Endothelial cell (in vitro differentiated cells): ENCODE data around the gene KMT2C. TPM values are rescaled to one million over a fixed set of nuclear protein-coding genes. Genes with fewer than 3 reads are reported as not detected.
A peak's percentile ranks its signal among the peaks of the same experiment; 100 is the strongest.
"Not testable (repeated sequence)": the region's sequence is repeated elsewhere in the genome, so short reads cannot be mapped to it uniquely, and the experiment has no call there.

Experiments
- DNase-seq: peaks from one replicate; pipeline ENCODE4 v3.0.0; 2021; ENCODE audit warnings: low spot score
- H3K27ac Mint-ChIP-seq: one replicate; pipeline ENCODE4 v1.8.0; 2021; ENCODE audit warnings: mixed read lengths, inconsistent platforms; ENCODE audit not compliant: unreplicated experiment
- H3K27me3 Mint-ChIP-seq: one replicate; pipeline ENCODE4 v1.8.0; 2021; ENCODE audit warnings: mild to moderate bottlenecking, moderate library complexity, mixed read lengths, inconsistent platforms; ENCODE audit not compliant: unreplicated experiment
- H3K36me3 Mint-ChIP-seq: one replicate; pipeline ENCODE4 v1.8.0; 2021; ENCODE audit warnings: mild to moderate bottlenecking, low read depth, mixed read lengths, inconsistent platforms; ENCODE audit not compliant: unreplicated experiment
- H3K4me1 Mint-ChIP-seq: one replicate; pipeline ENCODE4 v1.8.0; 2021; ENCODE audit warnings: mild to moderate bottlenecking, mixed read lengths, inconsistent platforms; ENCODE audit not compliant: unreplicated experiment
- H3K4me3 Mint-ChIP-seq: one replicate; pipeline ENCODE4 v1.8.0; 2021; ENCODE audit warnings: mild to moderate bottlenecking, mixed read lengths, inconsistent platforms; ENCODE audit not compliant: unreplicated experiment
- H3K9me3 Mint-ChIP-seq: one replicate; pipeline ENCODE4 v1.8.0; 2021; ENCODE audit warnings: mixed read lengths, inconsistent platforms; ENCODE audit not compliant: unreplicated experiment
- total RNA-seq: library from RNA; stranded (reverse); fragmentation: NEBNext Ultra II Directional; extraction: Animal tissue kit (Norgen Biotek cat#: 25700); gene quantifications from one replicate; pipeline ENCODE4 v1.2.1, GENCODE V29; 2021; ENCODE audit not compliant: unreplicated experiment
- TF ChIP-seq, protein P1 (sequence below): fragments of 200-600 bp; sonication (generic); IDR thresholded peaks from one replicate; pipeline ENCODE4 v1.5.0; 2021; ENCODE audit warnings: antibody characterized with exemption; ENCODE audit not compliant: unreplicated experiment

Gene KMT2C
- total RNA-seq, 1 donor from 2014 or later: 59.8 TPM

- Mint-ChIP-seq H3K27ac (no peak overlapping the region), H3K9me3 (peaks cover 2% of the 10 kb centered on the region), H3K36me3 (no peaks in the 10 kb centered on the region), H3K4me1 (no peaks in the 10 kb centered on the region), H3K27me3 (no peaks in the 10 kb centered on the region), H3K4me3 (no peak overlapping the region)
- TF ChIP-seq, protein P1, sequence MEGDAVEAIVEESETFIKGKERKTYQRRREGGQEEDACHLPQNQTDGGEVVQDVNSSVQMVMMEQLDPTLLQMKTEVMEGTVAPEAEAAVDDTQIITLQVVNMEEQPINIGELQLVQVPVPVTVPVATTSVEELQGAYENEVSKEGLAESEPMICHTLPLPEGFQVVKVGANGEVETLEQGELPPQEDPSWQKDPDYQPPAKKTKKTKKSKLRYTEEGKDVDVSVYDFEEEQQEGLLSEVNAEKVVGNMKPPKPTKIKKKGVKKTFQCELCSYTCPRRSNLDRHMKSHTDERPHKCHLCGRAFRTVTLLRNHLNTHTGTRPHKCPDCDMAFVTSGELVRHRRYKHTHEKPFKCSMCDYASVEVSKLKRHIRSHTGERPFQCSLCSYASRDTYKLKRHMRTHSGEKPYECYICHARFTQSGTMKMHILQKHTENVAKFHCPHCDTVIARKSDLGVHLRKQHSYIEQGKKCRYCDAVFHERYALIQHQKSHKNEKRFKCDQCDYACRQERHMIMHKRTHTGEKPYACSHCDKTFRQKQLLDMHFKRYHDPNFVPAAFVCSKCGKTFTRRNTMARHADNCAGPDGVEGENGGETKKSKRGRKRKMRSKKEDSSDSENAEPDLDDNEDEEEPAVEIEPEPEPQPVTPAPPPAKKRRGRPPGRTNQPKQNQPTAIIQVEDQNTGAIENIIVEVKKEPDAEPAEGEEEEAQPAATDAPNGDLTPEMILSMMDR: no peak
- DNase-seq: no peak
These were observed 41.3 kb upstream of the KMT2C start for GRCh38 chr7:152477079-152477478.

- Mint-ChIP-seq H3K4me1 (no peaks in the 10 kb centered on the region), H3K36me3 (peaks cover under 1% of the 10 kb centered on the region), H3K27me3 (no peaks in the 10 kb centered on the region)
These were observed 40.7 kb upstream of the KMT2C start for GRCh38 chr7:152476551-152476950.

GRCh38 chr7:152471023-152471620 is 35.3 kb upstream of the KMT2C start:
- not testable (repeated sequence) for H3K4me1 Mint-ChIP-seq, H3K27me3 Mint-ChIP-seq, DNase-seq, H3K36me3 Mint-ChIP-seq, H3K27ac Mint-ChIP-seq
- Mint-ChIP-seq H3K9me3 (peaks cover 10% of the 10 kb centered on the region), H3K4me3 (peak overlapping the region; percentile 18)

More at GRCh38 chr7:152476551-152476950, 40.7 kb upstream of the KMT2C start:
- no peak overlapping the region for H3K4me3 Mint-ChIP-seq
- TF ChIP-seq, protein P1: no peak
- H3K27ac Mint-ChIP-seq: no peak overlapping the region
- DNase-seq: no peak
- peaks cover 3% of the 10 kb centered on the region for H3K9me3 Mint-ChIP-seq

GRCh38 chr7:152470251-152471022 is 34.6 kb upstream of the KMT2C start:
- H3K27ac Mint-ChIP-seq, H3K4me3 Mint-ChIP-seq, H3K4me1 Mint-ChIP-seq, H3K27me3 Mint-ChIP-seq, DNase-seq, H3K36me3 Mint-ChIP-seq: not testable (repeated sequence)
- H3K9me3 Mint-ChIP-seq: peaks cover 10% of the 10 kb centered on the region

- peaks cover 10% of the 10 kb centered on the region for H3K9me3 Mint-ChIP-seq
- H3K27ac Mint-ChIP-seq, H3K27me3 Mint-ChIP-seq, H3K4me1 Mint-ChIP-seq, H3K4me3 Mint-ChIP-seq, DNase-seq: not testable (repeated sequence)
- peaks cover 13% of the 10 kb centered on the region for H3K36me3 Mint-ChIP-seq
These were observed 33.8 kb upstream of the KMT2C start for GRCh38 chr7:152469576-152469975.

DNA sequence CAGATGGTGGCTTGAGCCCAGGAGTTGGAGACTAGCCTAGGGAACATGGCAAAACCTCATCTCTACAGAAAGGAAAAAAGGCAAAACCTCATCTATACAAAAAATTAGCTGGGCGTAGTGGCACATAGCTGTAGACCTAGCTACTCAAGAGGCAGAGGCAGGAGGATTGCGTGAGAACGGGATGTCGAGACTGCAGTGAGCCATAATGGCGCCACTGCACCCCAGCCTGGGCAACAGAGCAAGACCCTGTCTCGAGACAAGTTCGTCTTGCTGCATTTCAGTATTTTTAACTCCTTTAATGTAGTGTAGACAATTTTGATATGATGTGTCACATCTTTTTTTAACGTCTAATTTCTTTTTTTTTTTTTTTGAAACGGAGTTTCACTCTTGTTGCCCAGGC is 31.4 kb upstream of the KMT2C start:
- H3K27ac Mint-ChIP-seq: no peak overlapping the region
- peaks cover 13% of the 10 kb centered on the region for H3K36me3 Mint-ChIP-seq
- H3K27me3 Mint-ChIP-seq: peaks cover 12% of the 10 kb centered on the region
- no peak overlapping the region for H3K4me3 Mint-ChIP-seq
- H3K4me1 Mint-ChIP-seq: peaks cover 10% of the 10 kb centered on the region
- DNase-seq: no peak
- TF ChIP-seq, protein P1: no peak
- H3K9me3 Mint-ChIP-seq: peaks cover 10% of the 10 kb centered on the region
